ENCODE measurements around the gene EPHA3.

DNA sequence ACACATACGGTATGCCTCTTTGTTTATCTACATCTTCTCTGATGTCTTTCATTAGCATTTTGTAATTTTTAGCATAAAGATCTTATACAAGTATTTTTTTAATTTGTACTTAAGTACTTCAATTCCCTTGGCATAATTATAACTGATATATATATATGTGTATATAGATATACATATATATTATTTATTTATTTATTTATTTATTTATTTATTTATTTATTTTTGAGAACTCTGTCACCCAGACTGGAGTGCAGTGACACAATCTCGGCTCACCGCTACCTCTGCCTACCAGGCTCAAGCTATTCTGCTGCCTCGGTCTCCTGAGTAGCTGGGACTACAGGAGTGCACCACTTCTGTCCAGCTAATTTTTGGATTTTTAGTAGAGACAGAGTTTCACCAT, 382.7 kb downstream of the EPHA3 start:
- TF ChIP-seq, protein P1, sequence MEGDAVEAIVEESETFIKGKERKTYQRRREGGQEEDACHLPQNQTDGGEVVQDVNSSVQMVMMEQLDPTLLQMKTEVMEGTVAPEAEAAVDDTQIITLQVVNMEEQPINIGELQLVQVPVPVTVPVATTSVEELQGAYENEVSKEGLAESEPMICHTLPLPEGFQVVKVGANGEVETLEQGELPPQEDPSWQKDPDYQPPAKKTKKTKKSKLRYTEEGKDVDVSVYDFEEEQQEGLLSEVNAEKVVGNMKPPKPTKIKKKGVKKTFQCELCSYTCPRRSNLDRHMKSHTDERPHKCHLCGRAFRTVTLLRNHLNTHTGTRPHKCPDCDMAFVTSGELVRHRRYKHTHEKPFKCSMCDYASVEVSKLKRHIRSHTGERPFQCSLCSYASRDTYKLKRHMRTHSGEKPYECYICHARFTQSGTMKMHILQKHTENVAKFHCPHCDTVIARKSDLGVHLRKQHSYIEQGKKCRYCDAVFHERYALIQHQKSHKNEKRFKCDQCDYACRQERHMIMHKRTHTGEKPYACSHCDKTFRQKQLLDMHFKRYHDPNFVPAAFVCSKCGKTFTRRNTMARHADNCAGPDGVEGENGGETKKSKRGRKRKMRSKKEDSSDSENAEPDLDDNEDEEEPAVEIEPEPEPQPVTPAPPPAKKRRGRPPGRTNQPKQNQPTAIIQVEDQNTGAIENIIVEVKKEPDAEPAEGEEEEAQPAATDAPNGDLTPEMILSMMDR (conservative IDR thresholded peaks at IDR 0.05; ENCODE audit: low read depth, low read length), result no peak
- no peak for TF ChIP-seq RFX5 (IDR thresholded peaks at IDR 0.05; ENCODE audit: low read depth, low read length)
